GM18909 (cell line): Measurements from ENCODE around the gene CR1L.
"Not testable (repeated sequence)": the region's sequence is repeated elsewhere in the genome, so short reads cannot be mapped to it uniquely, and the experiment has no call there.

Experiments used
- ATAC-seq: cut with Tn5 transposase; IDR thresholded peaks from one replicate; pipeline ENCODE4 v1.9.1; 2021; ENCODE audit warnings: mild to moderate bottlenecking; ENCODE audit not compliant: unreplicated experiment, poor library complexity

Gene CR1L

GRCh38 chr1:207645635-207646081 lies 725 bp downstream of the CR1L start:
- no peak for ATAC-seq

- no peak for ATAC-seq
Observed at GRCh38 chr1:207646171-207646570, 1.2 kb downstream of the CR1L start.

- no peak for ATAC-seq
Observed at GRCh38 chr1:207646944-207647579, 2.1 kb downstream of the CR1L start.

DNA sequence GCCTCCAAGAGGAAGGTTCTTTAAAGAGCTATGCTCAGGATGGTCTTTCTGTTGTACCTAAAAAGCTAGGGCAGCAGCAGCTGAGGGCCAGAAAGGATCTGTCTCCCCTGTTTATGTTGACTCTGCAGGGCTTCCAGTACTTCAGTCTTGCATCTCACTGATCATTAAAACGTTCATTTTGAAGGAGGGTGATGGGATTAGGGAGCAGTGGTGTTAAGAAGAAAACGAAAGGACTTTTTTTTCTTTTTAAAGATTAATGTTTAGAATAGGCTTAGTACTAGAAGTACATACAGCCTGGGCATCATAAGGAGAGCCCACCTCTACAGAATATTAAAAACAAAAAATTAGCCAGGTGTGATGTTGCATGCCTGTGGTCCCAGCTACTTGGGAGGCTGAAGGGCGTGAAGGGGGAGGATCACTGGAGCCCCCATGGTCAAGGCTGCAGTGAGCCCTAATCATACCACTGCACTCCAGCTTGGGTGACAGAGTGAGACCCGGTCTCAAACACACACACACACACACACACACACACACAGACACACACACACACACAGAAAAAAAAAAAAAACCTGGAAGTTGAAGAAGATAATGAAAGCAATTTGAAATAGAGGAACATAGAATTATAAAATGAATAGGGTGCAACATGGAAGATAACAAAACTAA lies 2.9 kb downstream of the CR1L start:
- ATAC-seq = no peak

GRCh38 chr1:207648334-207649209 lies 3.6 kb downstream of the CR1L start:
- ATAC-seq = no peak

- ATAC-seq = no peak
Observed at GRCh38 chr1:207649210-207649753, 4.3 kb downstream of the CR1L start.

DNA sequence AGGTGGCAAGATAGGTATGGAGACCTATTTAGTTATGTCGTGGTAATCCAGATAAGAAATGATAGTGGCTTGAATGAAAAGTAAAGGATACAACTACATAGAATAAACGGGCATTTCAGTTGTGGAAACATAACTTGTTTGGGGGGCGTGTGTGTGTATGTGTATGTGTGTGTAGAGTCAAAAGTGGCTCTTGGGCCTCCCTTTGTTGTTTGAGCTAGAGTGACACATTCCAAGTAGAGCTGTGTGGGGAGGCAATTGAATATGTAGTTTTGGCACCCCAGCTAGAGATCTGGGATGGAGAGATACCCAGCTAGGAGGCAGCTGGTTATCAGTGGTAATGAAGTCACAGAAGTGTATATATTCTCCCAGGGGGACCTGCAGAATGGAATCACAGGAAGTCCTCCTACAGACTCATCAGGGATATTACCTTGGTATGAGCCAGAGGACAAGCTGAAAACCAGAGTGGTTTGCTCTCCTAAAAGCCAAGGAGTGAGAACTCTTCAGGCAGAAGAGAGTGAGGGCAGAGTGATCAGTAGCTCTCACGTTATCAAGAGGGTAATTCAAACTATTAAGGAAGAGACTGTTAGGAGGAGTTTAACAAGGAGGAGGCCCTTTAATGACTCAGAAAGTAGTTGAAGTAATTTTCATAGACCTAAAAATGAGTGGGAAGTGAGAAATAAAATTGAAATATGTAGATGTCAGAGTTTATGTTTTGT lies 5.1 kb downstream of the CR1L start:
- ATAC-seq = peak; percentile 23

GRCh38 chr1:207651583-207651982 lies 6.7 kb downstream of the CR1L start:
- no peak for ATAC-seq

GRCh38 chr1:207654320-207654719 lies 9.4 kb downstream of the CR1L start:
- no peak for ATAC-seq

GRCh38 chr1:207658408-207658807 lies 13.5 kb downstream of the CR1L start:
- ATAC-seq = no peak

DNA sequence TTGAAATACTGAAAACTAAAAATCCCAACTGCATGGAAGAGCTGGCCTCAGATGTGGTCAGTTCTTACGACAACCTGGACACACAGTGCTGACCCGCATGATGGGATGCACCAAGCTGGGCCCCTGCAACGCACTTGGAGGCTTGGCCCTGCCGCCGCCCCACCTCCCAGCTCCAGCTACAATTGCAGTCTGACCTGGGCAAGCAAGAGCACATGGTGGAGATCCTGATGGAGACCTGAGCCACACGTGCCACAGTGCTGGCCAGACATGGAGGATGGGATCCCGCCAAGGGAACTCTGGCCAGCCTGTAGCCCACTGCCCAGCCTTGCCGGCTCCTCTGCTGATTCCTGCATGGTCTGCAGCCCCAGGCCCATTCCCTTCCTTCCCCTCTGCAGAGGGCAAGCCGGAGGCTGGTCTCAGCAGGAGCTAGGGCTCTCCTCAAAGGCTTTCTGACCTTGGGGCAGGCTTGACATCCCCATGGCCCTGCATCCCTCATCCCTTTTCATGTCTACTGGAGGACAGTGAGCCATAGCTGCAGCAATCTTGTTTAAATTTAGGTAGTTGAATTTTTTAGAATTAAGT lies 14.1 kb downstream of the CR1L start:
- no peak for ATAC-seq

DNA sequence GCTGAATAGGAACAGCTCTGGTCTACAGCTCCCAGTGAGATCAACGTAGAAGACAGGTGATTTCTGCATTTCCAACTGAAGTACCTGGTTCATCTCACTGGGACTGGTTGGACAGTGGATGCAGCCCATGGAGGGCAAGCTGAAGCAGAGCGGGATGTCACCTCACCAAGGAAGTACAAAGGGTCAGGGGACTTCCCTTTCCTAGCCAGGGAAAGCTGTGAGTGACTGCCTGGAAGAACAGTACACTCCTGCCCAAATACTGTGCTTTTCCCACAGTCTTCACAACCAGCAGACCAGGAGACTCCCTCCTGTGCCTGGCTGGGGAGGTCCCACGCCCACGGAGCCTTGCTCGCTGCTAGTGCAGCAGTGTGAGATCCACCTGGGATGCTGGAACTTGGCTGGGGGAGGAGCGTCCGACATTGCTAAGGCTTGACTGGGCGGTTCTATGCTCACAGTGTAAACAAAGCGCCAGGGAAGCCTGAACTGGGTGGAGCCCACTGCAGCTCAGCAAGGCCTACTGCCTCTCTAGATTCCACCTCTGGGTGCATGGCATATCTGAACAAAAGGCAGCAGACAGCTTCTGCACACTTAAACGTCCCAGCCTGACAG lies 14.7 kb downstream of the CR1L start:
- ATAC-seq = no peak

GRCh38 chr1:207661420-207661819 lies 16.5 kb downstream of the CR1L start:
- ATAC-seq = not testable (repeated sequence)

DNA sequence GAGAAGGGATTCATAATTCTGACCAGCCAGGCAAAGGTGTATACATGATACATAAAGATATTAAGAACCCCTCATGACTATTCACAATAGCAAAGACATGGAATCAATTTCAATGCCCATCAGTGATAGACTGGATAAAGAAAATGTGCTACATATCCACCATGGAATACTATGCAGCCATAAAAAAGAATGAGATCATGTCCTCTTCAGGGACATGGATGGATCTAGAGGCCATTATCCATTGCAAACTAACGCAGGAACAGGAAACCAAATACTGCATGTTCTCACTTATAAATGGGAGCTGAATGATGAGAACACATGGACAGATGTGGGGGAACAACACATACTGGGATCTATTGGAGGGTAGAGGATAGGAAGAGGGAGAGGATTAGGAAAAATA lies 21.4 kb downstream of the CR1L start:
- ATAC-seq = no peak

GRCh38 chr1:207669528-207670009 lies 24.6 kb downstream of the CR1L start:
- peak; percentile 7 for ATAC-seq

- peak; percentile 81 for ATAC-seq
Observed at GRCh38 chr1:207670192-207670591, 25.3 kb downstream of the CR1L start.

GRCh38 chr1:207670997-207671396 lies 26.1 kb downstream of the CR1L start:
- no peak for ATAC-seq

DNA sequence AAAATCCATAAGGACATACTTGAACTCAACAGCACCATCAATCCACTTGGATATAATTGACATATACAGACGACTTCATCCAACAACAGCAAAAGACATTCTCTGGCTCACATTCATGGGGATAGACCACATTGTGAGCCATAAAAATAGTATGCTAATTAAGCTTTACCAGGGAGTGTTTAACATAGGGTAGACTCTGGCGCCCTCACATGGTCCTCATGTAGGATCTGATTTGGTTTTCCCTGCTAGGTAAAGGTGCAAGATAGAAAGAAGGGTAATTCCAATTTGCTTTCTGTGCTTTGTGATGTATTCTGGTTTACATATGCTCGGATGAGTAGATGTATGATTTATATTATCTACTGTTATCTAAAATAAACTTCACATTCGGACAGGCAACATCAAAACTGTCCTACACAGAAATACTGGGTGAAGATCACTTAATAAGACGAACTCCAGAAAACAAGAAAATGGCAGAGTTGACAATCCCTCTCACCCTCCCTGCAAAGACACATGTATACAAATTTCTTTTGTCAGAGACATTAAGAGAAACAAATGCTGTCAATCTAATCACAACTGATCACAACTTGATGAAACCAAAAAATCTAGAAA lies 27.7 kb downstream of the CR1L start:
- no peak for ATAC-seq

GRCh38 chr1:207673399-207673798 lies 28.5 kb downstream of the CR1L start:
- ATAC-seq = no peak
